Measurements from ENCODE around the gene NANS.
A peak's percentile ranks its signal among the peaks of the same experiment; 100 is the strongest.
"Not testable (repeated sequence)": the region's sequence is repeated elsewhere in the genome, so short reads cannot be mapped to it uniquely, and the experiment has no call there.

NANS gene, protein sequence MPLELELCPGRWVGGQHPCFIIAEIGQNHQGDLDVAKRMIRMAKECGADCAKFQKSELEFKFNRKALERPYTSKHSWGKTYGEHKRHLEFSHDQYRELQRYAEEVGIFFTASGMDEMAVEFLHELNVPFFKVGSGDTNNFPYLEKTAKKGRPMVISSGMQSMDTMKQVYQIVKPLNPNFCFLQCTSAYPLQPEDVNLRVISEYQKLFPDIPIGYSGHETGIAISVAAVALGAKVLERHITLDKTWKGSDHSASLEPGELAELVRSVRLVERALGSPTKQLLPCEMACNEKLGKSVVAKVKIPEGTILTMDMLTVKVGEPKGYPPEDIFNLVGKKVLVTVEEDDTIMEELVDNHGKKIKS
- total RNA-seq = 13.8 to 19.3 reads per million in 2 donors

GRCh38 chr9:98056269-98057137 is at the start of gene NANS:
Gene NANS, plus strand, starts transcription at chr9:98056732. Its CDS starts 77 bp downstream, at chr9:98056809.
- DNase-seq = peak; percentile 90

GRCh38 chr9:98007251-98007928 is 49.1 kb upstream of the NANS start:
- no peak for DNase-seq

- DNase-seq = no peak
Observed at GRCh38 chr9:98008764-98009163, 47.8 kb upstream of the NANS start.

- DNase-seq = no peak
Observed at GRCh38 chr9:98009437-98009836, 47.1 kb upstream of the NANS start.

DNA sequence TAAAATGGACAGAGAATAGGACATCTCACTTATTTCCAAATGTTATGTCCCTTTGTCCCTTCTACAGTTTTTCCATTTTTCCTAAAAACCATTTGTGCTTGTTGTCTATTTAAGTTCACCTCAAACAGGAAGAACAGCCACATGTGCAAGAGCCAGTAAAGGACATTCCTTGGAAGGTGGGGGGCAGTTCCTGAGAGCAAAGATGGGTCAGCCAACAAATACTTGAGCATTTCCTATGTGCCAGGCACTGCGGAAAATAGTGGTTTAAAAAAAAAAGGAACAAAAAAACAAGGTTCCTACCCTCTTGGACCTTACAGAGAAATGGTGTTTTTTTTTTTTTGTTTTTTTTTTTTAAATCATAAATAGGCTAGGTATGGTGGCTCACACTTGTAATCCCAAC is 46.6 kb upstream of the NANS start:
- no peak for DNase-seq

GRCh38 chr9:98010445-98010844 is 46.1 kb upstream of the NANS start:
- no peak for DNase-seq

- no peak for DNase-seq
Observed at GRCh38 chr9:98011122-98011521, 45.4 kb upstream of the NANS start.

GRCh38 chr9:98016137-98016680 is 40.3 kb upstream of the NANS start:
- DNase-seq = no peak

- DNase-seq = no peak
Observed at GRCh38 chr9:98017306-98017705, 39.2 kb upstream of the NANS start.

DNA sequence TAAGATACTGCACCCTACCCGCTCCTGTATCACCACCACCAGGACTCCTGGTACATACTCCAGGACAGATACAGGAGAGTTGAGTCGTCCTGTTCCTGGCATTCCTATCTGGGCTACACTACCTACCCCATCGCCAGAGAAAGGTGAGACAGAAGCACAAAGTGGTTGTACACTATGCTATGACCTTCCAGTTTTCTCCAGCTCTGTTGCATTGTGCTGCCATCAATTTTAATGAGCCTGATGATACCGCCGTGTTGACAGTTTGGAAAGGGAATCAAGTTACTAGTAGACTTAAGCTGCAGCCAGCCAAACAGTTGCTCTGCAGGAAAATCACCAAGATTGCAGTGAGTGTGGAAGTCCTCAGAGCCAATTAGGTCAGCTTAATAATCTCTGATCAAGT is 38.2 kb upstream of the NANS start:
- no peak for DNase-seq

GRCh38 chr9:98019098-98019497 is 37.4 kb upstream of the NANS start:
- no peak for DNase-seq

- DNase-seq = not testable (repeated sequence)
Observed at GRCh38 chr9:98019869-98020268, 36.7 kb upstream of the NANS start.

- no peak for DNase-seq
Observed at GRCh38 chr9:98020476-98021145, 35.9 kb upstream of the NANS start.

DNA sequence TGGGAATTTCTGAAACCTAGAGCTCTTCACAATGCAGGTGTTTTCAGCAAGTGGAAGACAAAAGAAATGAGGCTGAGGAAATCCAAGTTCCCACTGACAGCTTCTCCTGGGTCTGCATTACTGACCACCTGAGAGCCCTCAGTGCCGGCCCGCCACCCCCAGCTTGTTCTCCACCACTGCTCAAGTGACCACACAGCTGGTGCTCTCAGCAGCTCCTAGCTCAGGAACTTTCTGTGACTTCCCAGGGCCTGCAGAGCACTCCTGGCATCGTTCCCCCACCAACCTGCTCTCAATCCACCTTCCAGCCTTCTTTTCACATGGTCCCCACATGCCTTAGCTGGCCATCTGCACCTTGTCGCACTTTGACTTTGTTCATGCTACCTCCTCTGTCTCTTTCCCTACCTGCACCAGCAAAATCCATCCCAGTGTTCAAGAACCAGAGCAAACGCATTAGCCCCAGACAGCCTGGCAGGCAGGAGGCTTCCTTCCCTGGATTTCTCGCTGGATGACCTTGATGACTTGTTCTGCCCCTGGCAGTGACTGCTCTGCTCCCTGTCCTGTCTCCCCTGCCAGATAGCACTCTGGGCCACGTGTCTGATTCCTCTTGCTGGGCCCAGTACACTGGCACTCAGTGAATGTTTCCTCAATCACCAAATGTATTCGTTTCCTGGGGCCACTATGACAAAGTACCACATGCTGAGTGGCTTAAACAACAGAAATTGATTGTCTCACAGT is 35.1 kb upstream of the NANS start:
- DNase-seq = no peak

DNA sequence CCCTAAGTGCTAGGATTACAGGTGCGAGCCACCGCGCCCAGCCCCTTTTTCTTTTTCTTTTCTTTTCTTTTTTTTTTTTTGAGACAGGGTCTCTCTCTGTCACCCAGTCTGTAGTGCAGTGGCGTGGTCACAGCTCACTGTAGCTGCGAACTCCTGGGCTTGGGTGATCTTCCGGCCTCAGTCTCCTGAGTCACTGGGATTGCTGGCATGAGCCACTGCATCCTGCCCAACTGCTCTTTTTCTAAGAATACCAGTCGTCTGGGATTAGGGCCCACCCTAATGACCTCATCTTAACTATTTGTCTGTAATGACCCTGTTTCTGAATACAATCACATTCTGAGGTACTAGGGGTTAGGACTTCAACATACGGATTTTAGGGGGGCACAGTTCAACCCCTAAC is 34.1 kb upstream of the NANS start:
- DNase-seq = no peak

DNA sequence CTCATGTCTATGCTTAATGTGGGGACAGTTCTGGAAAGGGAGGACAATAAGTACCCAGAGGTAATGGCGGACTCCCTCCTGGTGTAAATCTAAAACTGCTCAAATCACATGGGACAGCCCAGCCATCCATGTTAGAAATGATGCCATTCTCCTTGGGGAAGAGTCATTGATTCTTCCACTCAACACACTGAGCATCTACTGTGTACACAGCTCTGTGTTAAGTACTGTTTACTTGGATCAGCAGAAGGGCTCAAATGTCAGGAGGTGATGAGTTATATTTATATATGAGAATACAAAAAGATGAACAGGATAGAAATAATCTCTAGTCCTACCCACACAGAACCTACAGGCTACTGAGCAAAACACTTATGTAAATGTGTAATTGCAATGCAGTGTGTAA is 31.8 kb upstream of the NANS start:
- DNase-seq = no peak

GRCh38 chr9:98031169-98031568 is 25.4 kb upstream of the NANS start:
- no peak for DNase-seq

- DNase-seq = no peak
Observed at GRCh38 chr9:98031935-98032334, 24.6 kb upstream of the NANS start.

DNA sequence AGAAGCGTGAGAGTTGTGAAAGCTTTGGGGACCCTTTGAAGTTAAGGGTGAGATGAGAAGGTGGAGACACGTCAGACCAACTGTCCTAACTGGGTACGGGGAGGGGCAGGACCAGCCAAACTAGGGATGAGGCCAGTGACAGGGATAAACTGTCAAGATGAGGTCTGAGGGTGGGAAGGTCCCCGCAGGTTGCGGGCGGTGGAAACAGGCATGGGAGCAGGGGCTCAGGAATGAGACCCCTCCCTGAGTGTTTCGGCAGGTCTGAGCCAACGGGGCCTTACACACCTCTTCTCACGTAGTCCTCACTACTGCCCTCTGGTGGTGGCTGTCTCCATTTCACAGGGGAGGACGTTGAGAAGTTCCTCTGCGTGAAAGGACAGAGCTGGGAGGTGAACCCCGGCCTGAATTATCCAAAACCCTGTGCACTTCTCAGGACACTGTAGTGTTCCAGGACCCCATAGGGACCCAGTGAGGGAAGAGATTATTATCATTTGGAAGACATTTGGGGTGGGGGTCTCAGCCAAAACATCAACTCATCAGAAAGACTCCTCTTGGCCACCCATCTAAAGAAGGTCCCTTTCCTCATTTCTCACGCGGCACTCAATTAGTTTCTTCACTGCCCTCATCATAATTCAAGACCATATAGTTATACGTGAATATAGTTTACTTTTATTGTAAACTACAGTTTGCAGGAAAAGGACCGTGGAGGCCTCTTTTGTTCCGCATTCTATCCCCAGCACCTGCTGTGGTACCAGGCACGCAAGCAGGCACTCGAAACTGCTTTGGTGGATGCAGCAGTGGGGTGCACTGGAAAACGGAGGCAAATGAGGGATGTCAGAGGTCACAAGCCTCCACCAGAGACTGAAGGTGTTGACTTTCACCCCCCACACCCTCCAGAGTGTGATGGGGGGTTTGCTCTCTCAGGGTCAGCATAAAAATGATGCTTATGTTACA is 21.7 kb upstream of the NANS start:
- DNase-seq = no peak

GRCh38 chr9:98037357-98037756 is 19.2 kb upstream of the NANS start:
- DNase-seq = no peak

GRCh38 chr9:98038958-98039357 is 17.6 kb upstream of the NANS start:
- no peak for DNase-seq
